ENCODE data around the gene LCP2. TPM values are rescaled to one million over a fixed set of nuclear protein-coding genes. Genes with fewer than 3 reads are reported as not detected.

LCP2 gene
- 100 to 1,000 TPM; 299 to 311 TPM for total RNA-seq
- polyA plus RNA-seq: 100 to 1,000 TPM; 119 to 227 (median 198) TPM
- 164 to 301 (median 198) reads per million in 6 experiments for total RNA-seq

DNA sequence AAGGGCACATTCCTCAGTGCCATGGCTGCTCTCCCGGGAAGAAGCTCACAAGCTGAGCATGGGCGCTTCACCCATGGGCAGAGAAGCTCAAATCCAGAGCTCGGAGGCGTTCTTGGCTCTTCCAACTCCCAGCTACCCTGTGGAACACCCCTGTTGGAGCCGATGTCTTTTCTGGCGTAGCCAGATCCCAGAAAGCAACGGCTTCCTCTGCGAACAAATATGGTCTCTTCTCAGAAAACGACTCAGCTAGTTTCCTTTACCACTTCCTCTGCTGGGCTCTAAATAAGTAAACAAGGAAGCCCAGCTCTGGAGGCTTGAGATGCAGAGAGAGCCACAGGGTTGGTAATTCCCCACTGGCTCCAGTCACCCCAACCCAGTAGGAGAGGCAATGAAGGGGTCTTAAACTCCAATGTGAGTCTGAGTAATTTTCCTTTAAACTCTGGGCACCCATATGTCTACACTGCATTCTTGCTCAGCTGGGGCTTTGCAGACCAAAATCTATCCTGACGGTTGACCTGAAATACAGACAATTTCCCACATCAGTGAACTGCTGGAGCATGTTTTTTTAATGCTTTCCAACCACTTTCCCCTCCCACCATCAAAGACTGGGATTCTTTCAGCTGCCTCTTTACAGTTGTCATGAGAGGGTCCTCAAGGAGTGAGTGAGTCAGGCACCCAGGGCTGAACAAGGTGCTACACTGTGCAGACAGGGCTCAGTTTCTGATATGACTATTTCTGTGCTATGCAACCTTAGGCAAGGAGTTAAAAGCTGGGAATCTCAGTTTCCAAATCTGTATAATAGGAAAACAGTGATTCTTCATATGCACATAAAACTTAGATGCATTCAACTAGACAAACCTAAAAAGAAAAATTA lies at the start of gene LCP2:
Gene LCP2 (minus strand): TSS at position 189 of the 874 bp plus-strand sequence. CDS start 166 bp downstream, at position 23.
- ATAC-seq: peak; percentile 53 to 76
- Mint-ChIP-seq H3K4me3 (peak within 1 kb of the TSS; percentile 97 to 100 (median 99)), H3K27me3 (no peaks in the 10 kb centered on the region), H3K27ac (peak within 1 kb of the TSS; percentile 92 to 99 (median 96)), H3K36me3 (peaks cover 39 to 42% (median 40%) of the 10 kb centered on the region in 3 donors), H3K4me1 (peaks cover 39 to 95% (median 74%) of the 10 kb centered on the region in 4 donors), H3K9me3 (no peaks in the 10 kb centered on the region)
- POLR2A ChIA-PET: interaction anchor here (0.6 to 23.9 kb wide), 15 partner anchors 8 to 1884 kb away, joined by 3 to 687 read pairs (median 24); no protein-coding TSS in a partner anchor
- peak in 6 of 10 donors; percentile 42 to 63 (median 51) for DNase-seq

DNA sequence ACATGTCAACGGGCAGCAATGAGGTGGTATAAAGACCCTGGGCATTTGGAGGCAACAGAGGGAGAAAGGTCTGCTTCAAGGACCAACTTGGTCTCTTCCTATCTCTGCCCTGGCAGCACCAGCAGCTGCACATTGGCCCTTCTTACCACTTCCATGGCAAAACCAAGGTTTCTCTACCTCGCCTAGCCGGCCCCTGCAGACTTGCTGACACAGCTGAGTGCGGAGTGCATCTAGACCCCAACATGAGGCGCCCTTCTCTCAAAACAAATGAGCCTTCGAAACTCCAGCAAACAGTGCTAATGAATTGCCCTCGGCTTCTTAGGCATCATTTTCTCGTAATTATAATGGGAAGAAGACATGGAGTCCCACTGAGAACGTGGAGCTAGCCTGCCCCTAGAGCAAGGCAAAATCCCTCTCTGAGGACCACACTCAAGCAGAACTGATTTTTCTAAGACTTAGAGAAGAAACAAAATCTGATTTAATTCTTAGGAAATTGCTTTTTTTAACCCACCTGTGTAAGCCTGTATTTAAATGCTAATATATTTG lies 49.5 kb upstream of the LCP2 start:
- H3K27ac Mint-ChIP-seq: no peak overlapping the region
- DNase-seq: no peak
- peaks cover 0 to 15% (median 4%) of the 10 kb centered on the region in 5 donors for H3K27me3 Mint-ChIP-seq
- no peaks in the 10 kb centered on the region for H3K36me3 Mint-ChIP-seq
- H3K9me3 Mint-ChIP-seq: no peaks in the 10 kb centered on the region
- ATAC-seq: no peak
- POLR2A ChIA-PET: no interaction called here
- H3K4me1 Mint-ChIP-seq: peaks cover 0 to 1% (median under 1%) of the 10 kb centered on the region in 4 donors
- no peak overlapping the region for H3K4me3 Mint-ChIP-seq

- POLR2A ChIA-PET: no interaction called here
- H3K4me1 Mint-ChIP-seq: peaks cover 0 to 1% (median 0%) of the 10 kb centered on the region in 4 donors
- peaks cover 0 to 12% (median 4%) of the 10 kb centered on the region in 5 donors for H3K27me3 Mint-ChIP-seq
- ATAC-seq (no peak), DNase-seq (no peak)
- H3K9me3 Mint-ChIP-seq: no peaks in the 10 kb centered on the region
- no peak overlapping the region for H3K27ac Mint-ChIP-seq
- H3K36me3 Mint-ChIP-seq: no peaks in the 10 kb centered on the region
- H3K4me3 Mint-ChIP-seq: no peak overlapping the region
Observed at GRCh38 chr5:170345971-170346370, 48.4 kb upstream of the LCP2 start.

- ATAC-seq: no peak
- no peak overlapping the region for H3K27ac Mint-ChIP-seq
Observed at GRCh38 chr5:170343177-170343576, 45.6 kb upstream of the LCP2 start.

DNA sequence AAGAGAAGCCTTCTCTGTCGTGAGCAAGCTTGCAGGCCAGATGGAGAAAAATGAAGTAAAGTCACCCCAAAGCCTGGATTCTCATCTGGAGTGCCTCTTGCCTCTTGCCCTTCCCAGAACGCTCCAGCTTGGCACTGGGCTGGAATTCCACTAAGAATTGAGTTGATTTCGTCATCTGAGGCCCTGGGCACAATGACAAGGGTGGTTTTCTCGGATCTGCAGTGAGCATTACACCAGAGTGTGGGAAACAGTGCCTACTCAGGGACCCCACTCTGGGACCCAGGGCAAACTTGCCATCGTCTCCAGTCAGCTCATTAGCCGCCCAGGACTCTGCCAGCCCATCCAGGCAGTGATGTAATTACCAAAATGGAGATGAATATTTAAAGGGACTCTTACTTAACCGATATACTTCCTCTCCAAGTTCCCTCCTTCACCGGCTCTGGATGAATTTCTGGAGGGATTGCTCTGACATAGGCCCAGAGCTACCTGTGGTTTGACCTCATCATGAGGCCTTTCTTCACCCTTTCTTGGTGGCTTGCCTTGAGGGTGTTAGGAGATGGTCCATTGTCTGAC lies 44.7 kb upstream of the LCP2 start:
- POLR2A ChIA-PET: interaction anchor here (0.6 to 6.4 kb wide), 3 partner anchors 43 to 78 kb away, joined by 3 to 102 read pairs (median 5); no protein-coding TSS in a partner anchor
- Mint-ChIP-seq H3K9me3 (no peaks in the 10 kb centered on the region), H3K4me3 (no peak overlapping the region), H3K4me1 (peaks cover 0 to 21% (median 16%) of the 10 kb centered on the region in 4 donors), H3K27ac (no peak overlapping the region), H3K36me3 (no peaks in the 10 kb centered on the region), H3K27me3 (no peaks in the 10 kb centered on the region)
- no peak for DNase-seq
- no peak for ATAC-seq

More at GRCh38 chr5:170343177-170343576, 45.6 kb upstream of the LCP2 start:
- no peaks in the 10 kb centered on the region for H3K36me3 Mint-ChIP-seq
- peaks cover 0 to 5% (median 0%) of the 10 kb centered on the region in 5 donors for H3K27me3 Mint-ChIP-seq
- POLR2A ChIA-PET: interaction anchor here (0.9 kb wide), 1 partner anchor 44 kb away, joined by 3 read pairs; no protein-coding TSS in a partner anchor
- no peak for DNase-seq
- no peak overlapping the region for H3K4me3 Mint-ChIP-seq
- H3K9me3 Mint-ChIP-seq: no peaks in the 10 kb centered on the region
- peaks cover 0 to 12% (median 10%) of the 10 kb centered on the region in 4 donors for H3K4me1 Mint-ChIP-seq

DNA sequence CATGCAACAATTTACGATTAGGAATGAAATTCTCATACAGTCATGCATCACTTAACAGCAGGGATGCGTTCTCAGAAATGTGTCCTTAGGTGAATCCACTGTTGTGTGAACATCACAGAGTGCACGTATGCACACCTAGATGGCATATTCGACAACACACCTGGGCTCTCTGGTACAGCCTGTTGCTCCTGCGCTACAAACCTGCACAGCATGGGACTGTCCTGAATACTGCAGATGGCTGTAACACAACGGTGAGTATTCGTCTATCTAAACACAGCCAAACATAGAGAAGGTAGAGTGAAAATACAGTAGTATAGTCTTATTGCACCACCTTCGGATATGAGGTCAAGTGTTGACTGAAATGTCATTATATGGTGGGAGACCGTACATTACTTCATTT lies 44.0 kb upstream of the LCP2 start:
- Mint-ChIP-seq H3K27me3 (no peaks in the 10 kb centered on the region), H3K4me1 (peaks cover 0 to 28% (median 22%) of the 10 kb centered on the region in 4 donors), H3K27ac (no peak overlapping the region), H3K9me3 (no peaks in the 10 kb centered on the region), H3K4me3 (no peak overlapping the region), H3K36me3 (no peaks in the 10 kb centered on the region)
- ATAC-seq (no peak), DNase-seq (no peak)
- POLR2A ChIA-PET: interaction anchor here (0.6 to 6.4 kb wide), 5 partner anchors 47 to 118 kb away, joined by 3 to 102 read pairs (median 4); no protein-coding TSS in a partner anchor

- H3K4me3 Mint-ChIP-seq: no peak overlapping the region
- no peaks in the 10 kb centered on the region for H3K36me3 Mint-ChIP-seq
- DNase-seq (no peak), ATAC-seq (no peak)
- peaks cover 0 to 40% (median 32%) of the 10 kb centered on the region in 4 donors for H3K4me1 Mint-ChIP-seq
- no peak overlapping the region for H3K27ac Mint-ChIP-seq
- no peaks in the 10 kb centered on the region for H3K9me3 Mint-ChIP-seq
- no peaks in the 10 kb centered on the region for H3K27me3 Mint-ChIP-seq
- POLR2A ChIA-PET: interaction anchor here (2.3 to 6.4 kb wide), 4 partner anchors 43 to 114 kb away, joined by 13 to 102 read pairs (median 48); partner anchors contain the start of gene LCP2
Observed at GRCh38 chr5:170339780-170340167, 42.2 kb upstream of the LCP2 start.

DNA sequence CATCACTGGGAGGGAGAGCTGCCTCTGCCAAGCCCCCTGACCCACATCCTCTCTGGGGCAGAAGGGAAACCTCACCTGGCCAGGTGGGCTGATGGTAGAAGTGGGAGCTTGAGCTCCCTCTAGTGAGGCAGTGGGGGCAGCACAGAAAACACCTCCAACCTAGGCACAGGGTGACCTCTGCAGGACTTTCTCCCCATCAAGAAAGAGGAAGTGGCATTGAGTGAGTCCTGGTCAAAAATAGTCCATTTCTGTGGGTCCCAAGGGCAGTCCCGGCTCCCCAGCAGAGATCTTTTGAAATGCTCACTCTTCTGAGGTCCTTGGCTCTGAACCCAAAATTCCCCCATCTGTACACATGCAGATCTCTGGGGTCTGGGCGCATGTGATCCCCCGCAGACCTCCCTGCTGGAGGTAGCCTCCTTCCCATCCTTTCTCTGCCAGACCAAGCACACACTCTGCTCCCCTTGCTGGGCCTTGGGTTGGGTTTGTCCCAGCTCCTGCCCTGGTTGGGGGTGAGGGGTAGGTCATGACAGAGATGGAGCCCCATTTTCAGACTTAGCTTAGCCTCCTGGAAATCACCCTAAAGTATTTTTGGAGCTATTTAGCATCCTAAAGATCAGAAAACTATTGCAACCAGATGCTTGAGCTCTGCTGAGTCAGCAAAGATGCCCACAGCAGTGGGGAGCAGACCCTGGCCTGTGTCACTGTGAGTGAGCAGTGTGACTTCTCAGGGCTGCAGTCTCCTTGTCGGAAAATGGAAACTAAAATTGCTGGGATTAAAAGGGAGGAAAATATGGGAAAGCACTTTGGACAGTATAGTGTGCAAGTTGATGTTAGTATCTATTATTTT lies 41.6 kb upstream of the LCP2 start:
- H3K4me1 Mint-ChIP-seq: peaks cover 0 to 40% (median 35%) of the 10 kb centered on the region in 4 donors
- DNase-seq: peak in 9 of 10 donors; percentile 52 to 84 (median 64)
- peak overlapping the region in 9 of 10 donors; percentile 48 to 94 (median 90) for H3K27ac Mint-ChIP-seq
- POLR2A ChIA-PET: interaction anchor here (1.2 to 6.4 kb wide), 7 partner anchors 43 to 114 kb away, joined by 3 to 102 read pairs (median 17); partner anchors contain the start of gene LCP2
- ATAC-seq: peak; percentile 70 to 74
- H3K27me3 Mint-ChIP-seq: no peaks in the 10 kb centered on the region
- H3K4me3 Mint-ChIP-seq: peak overlapping the region in 5 of 10 donors; percentile 22 to 57 (median 32)
- H3K9me3 Mint-ChIP-seq: no peaks in the 10 kb centered on the region
- no peaks in the 10 kb centered on the region for H3K36me3 Mint-ChIP-seq

DNA sequence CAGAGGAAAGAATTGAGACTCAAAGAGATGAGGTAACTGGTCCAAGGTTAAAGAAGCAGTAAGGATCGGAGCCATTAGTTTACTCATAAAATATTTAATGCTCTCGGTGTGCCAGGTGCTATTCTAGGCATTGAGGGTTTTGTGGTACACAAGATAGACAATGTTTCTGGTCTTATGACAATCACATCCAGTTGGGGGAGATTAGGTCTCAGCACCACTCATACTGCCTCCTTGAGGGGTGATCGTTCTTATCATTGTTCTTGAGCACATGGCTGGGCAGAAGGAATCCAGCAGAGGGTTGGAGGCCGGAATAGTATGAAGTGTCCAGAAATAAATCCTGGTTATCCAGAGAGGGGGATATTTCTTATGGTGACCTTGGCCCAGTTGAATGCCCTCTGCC lies 40.7 kb upstream of the LCP2 start:
- POLR2A ChIA-PET: interaction anchor here (0.8 to 6.4 kb wide), 9 partner anchors 35 to 113 kb away, joined by 3 to 102 read pairs (median 13); partner anchors contain the start of gene LCP2
- H3K27ac Mint-ChIP-seq: peak overlapping the region in 9 of 10 donors; percentile 48 to 94 (median 91)
- H3K4me3 Mint-ChIP-seq: peak overlapping the region in 6 of 10 donors; percentile 11 to 55 (median 39)

GRCh38 chr5:170337045-170337733 lies 39.6 kb upstream of the LCP2 start:
- POLR2A ChIA-PET: interaction anchor here (0.8 to 6.4 kb wide), 7 partner anchors 34 to 112 kb away, joined by 3 to 102 read pairs (median 17); partner anchors contain the start of gene LCP2
- ATAC-seq (no peak), DNase-seq (no peak)
- no peaks in the 10 kb centered on the region for H3K9me3 Mint-ChIP-seq
- peak overlapping the region in 4 of 10 donors; percentile 52 to 81 (median 76) for H3K4me3 Mint-ChIP-seq
- no peaks in the 10 kb centered on the region for H3K36me3 Mint-ChIP-seq
- H3K27me3 Mint-ChIP-seq: no peaks in the 10 kb centered on the region
- peaks cover 0 to 40% (median 39%) of the 10 kb centered on the region in 4 donors for H3K4me1 Mint-ChIP-seq
- H3K27ac Mint-ChIP-seq: peak overlapping the region in 8 of 10 donors; percentile 89 to 96 (median 93)

More for the DNA sequence above, 40.7 kb upstream of the LCP2 start:
- peak; percentile 48 to 63 for ATAC-seq
- Mint-ChIP-seq H3K4me1 (peaks cover 0 to 40% (median 37%) of the 10 kb centered on the region in 4 donors), H3K36me3 (no peaks in the 10 kb centered on the region), H3K27me3 (no peaks in the 10 kb centered on the region), H3K9me3 (no peaks in the 10 kb centered on the region)
- DNase-seq: no peak

- no peaks in the 10 kb centered on the region for H3K36me3 Mint-ChIP-seq
- peaks cover 0 to 1% (median 0%) of the 10 kb centered on the region in 9 donors for H3K9me3 Mint-ChIP-seq
- peaks cover 0 to 45% (median 40%) of the 10 kb centered on the region in 4 donors for H3K4me1 Mint-ChIP-seq
- no peaks in the 10 kb centered on the region for H3K27me3 Mint-ChIP-seq
- peak in 1 of 10 donors; percentile 27 for DNase-seq
- peak overlapping the region in 8 of 10 donors; percentile 89 to 96 (median 93) for H3K27ac Mint-ChIP-seq
- no peak for ATAC-seq
- peak overlapping the region in 8 of 10 donors; percentile 64 to 83 (median 74) for H3K4me3 Mint-ChIP-seq
- POLR2A ChIA-PET: interaction anchor here (3.3 to 6.4 kb wide), 4 partner anchors 40 to 74 kb away, joined by 17 to 102 read pairs (median 48); partner anchors contain the start of gene LCP2
Observed at GRCh38 chr5:170336065-170336464, 38.5 kb upstream of the LCP2 start.

Data from naive thymus-derived CD8-positive, alpha-beta T cell (primary cell).